Measurements from ENCODE around the gene UNC13B. TPM values are rescaled to one million over a fixed set of nuclear protein-coding genes. Genes with fewer than 3 reads are reported as not detected.

UNC13B gene
- total and polyA plus RNA-seq, 7 donors, result 7.0 to 12.9 (median 10.5) TPM

GRCh38 chr9:35269919-35270318 lies 108.1 kb downstream of the UNC13B start:
- H3K9me3 ChIP-seq, result no peaks in the 10 kb centered on the region
- H3K4me3 ChIP-seq, result no peak overlapping the region
- H3K27me3 ChIP-seq (ENCODE audit: insufficient read depth in 3 of 3, low read length in 2 of 3), result no peaks in the 10 kb centered on the region
- TF ChIP-seq CTCF (IDR thresholded peaks at IDR 0.05), result no peak
- ATAC-seq, result peak in 1 of 4 donors; percentile 15
- H3K36me3 ChIP-seq (ENCODE audit: insufficient read depth in 1 of 2, low read depth in 1 of 2), result peaks cover 0 to 5% of the 10 kb centered on the region in 2 donors
- DNase-seq, result no peak
- no peak overlapping the region for H3K27ac ChIP-seq
- H3K4me1 ChIP-seq, result peaks cover 11% of the 10 kb centered on the region
- intact Hi-C loops (cut with DNase I), result no loop called here
- WGBS, 3 donors, result 14 to 41% (median 21%) methylated on average over 1 of the region's 1 CpG

- H3K9me3 ChIP-seq, result no peaks in the 10 kb centered on the region
- H3K27ac ChIP-seq, result no peak overlapping the region
- H3K4me1 ChIP-seq, result peaks cover 11% of the 10 kb centered on the region
- H3K27me3 ChIP-seq (ENCODE audit: insufficient read depth in 3 of 3, low read length in 2 of 3), result no peaks in the 10 kb centered on the region
- TF ChIP-seq CTCF (IDR thresholded peaks at IDR 0.05), result no peak
- no peaks in the 10 kb centered on the region for H3K36me3 ChIP-seq (ENCODE audit: insufficient read depth in 1 of 2, low read depth in 1 of 2)
- no peak overlapping the region for H3K4me3 ChIP-seq
- intact Hi-C loops (cut with DNase I), result no loop called here
- no peak for DNase-seq
- 24 to 93% (median 38%) methylated on average over 2 of the region's 2 CpGs for WGBS, 3 donors
- no peak for ATAC-seq
Measured at GRCh38 chr9:35271637-35272036, 109.8 kb downstream of the UNC13B start.

GRCh38 chr9:35272989-35273388 lies 111.2 kb downstream of the UNC13B start:
- 86 to 93% (median 90%) methylated on average over 2 of the region's 2 CpGs for WGBS, 3 donors
- Histone ChIP-seq H3K27me3 (ENCODE audit: insufficient read depth in 3 of 3, low read length in 2 of 3) (no peaks in the 10 kb centered on the region), H3K27ac (no peak overlapping the region), H3K36me3 (ENCODE audit: insufficient read depth in 1 of 2, low read depth in 1 of 2) (no peaks in the 10 kb centered on the region), H3K9me3 (no peaks in the 10 kb centered on the region), H3K4me3 (no peak overlapping the region), H3K4me1 (peaks cover 17% of the 10 kb centered on the region)
- TF ChIP-seq CTCF (IDR thresholded peaks at IDR 0.05), result no peak
- ATAC-seq, result no peak
- intact Hi-C loops (cut with DNase I), result no loop called here
- DNase-seq, result no peak

GRCh38 chr9:35273591-35273990 lies 111.8 kb downstream of the UNC13B start:
- Histone ChIP-seq H3K9me3 (no peaks in the 10 kb centered on the region), H3K4me1 (peaks cover 23% of the 10 kb centered on the region), H3K27me3 (ENCODE audit: insufficient read depth in 3 of 3, low read length in 2 of 3) (no peaks in the 10 kb centered on the region), H3K27ac (no peak overlapping the region), H3K4me3 (no peak overlapping the region), H3K36me3 (ENCODE audit: insufficient read depth in 1 of 2, low read depth in 1 of 2) (no peaks in the 10 kb centered on the region)
- 88 to 94% (median 91%) methylated on average over 5 of the region's 5 CpGs for WGBS, 3 donors
- DNase-seq, result no peak
- no peak for TF ChIP-seq CTCF (IDR thresholded peaks at IDR 0.05)
- no peak for ATAC-seq
- intact Hi-C loops (cut with DNase I), result no loop called here

GRCh38 chr9:35274993-35275392 lies 113.2 kb downstream of the UNC13B start:
- DNase-seq (no peak), ATAC-seq (no peak)
- 83 to 91% (median 89%) methylated on average over 2 of the region's 2 CpGs for WGBS, 3 donors
- TF ChIP-seq CTCF (IDR thresholded peaks at IDR 0.05), result no peak
- Histone ChIP-seq H3K4me3 (no peak overlapping the region), H3K4me1 (peaks cover 22% of the 10 kb centered on the region), H3K9me3 (no peaks in the 10 kb centered on the region), H3K27me3 (ENCODE audit: insufficient read depth in 3 of 3, low read length in 2 of 3) (no peaks in the 10 kb centered on the region), H3K36me3 (ENCODE audit: insufficient read depth in 1 of 2, low read depth in 1 of 2) (no peaks in the 10 kb centered on the region), H3K27ac (no peak overlapping the region)
- intact Hi-C loops (cut with DNase I), result no loop called here

Data from psoas muscle (tissue), 8 donors.